ENCODE measurements around the gene TAGLN.

- TF ChIP-seq CTCF (IDR thresholded peaks at IDR 0.05), result no peak
- no peak for TF ChIP-seq EZH2 (IDR thresholded peaks at IDR 0.05; ENCODE audit: borderline replicate concordance, insufficient read depth, low read depth, low read length, poor library complexity, severe bottlenecking)
Observed at GRCh38 chr11:117251506-117251905, 52.3 kb downstream of the TAGLN start.

Data from B cell (primary cell).